UCSD-AML1 (cell line): Measurements from ENCODE around the gene FAM78B.

Experiments
- DNase-seq: peaks from one replicate; lab custom pipeline; 2025; ENCODE audit not compliant: unreplicated experiment; lab: John Stamatoyannopoulos, UW

FAM78B gene

GRCh38 chr1:166120281-166120680 lies 46.5 kb downstream of the FAM78B start:
- no peak for DNase-seq

- DNase-seq: no peak
Observed at GRCh38 chr1:166119471-166119965, 47.3 kb downstream of the FAM78B start.

- no peak for DNase-seq
Observed at GRCh38 chr1:166117776-166118175, 49.0 kb downstream of the FAM78B start.

- DNase-seq: no peak
Observed at GRCh38 chr1:166116026-166116425, 50.8 kb downstream of the FAM78B start.

GRCh38 chr1:166114419-166114818 lies 52.4 kb downstream of the FAM78B start:
- DNase-seq: no peak

- DNase-seq: no peak
Observed at GRCh38 chr1:166113630-166114029, 53.2 kb downstream of the FAM78B start.

- no peak for DNase-seq
Observed at GRCh38 chr1:166113031-166113430, 53.8 kb downstream of the FAM78B start.

GRCh38 chr1:166112425-166112824 lies 54.4 kb downstream of the FAM78B start:
- no peak for DNase-seq

- DNase-seq: no peak
Observed at GRCh38 chr1:166111430-166111829, 55.4 kb downstream of the FAM78B start.

GRCh38 chr1:166090244-166090643 lies 76.6 kb downstream of the FAM78B start:
- no peak for DNase-seq

- DNase-seq: peak; percentile 25
Observed at GRCh38 chr1:166089804-166090203, 77.0 kb downstream of the FAM78B start.

- no peak for DNase-seq
Observed at GRCh38 chr1:166088572-166088955, 78.2 kb downstream of the FAM78B start.

- DNase-seq: no peak
Observed at GRCh38 chr1:166087734-166088571, 78.8 kb downstream of the FAM78B start.

GRCh38 chr1:166086113-166086883 lies 80.5 kb downstream of the FAM78B start:
- no peak for DNase-seq

GRCh38 chr1:166084613-166085012 lies 82.2 kb downstream of the FAM78B start:
- no peak for DNase-seq

GRCh38 chr1:166083887-166084286 lies 82.9 kb downstream of the FAM78B start:
- no peak for DNase-seq

- DNase-seq: no peak
Observed at GRCh38 chr1:166082601-166083000, 84.2 kb downstream of the FAM78B start.

- DNase-seq: peak; percentile 65
Observed at GRCh38 chr1:166080967-166081870, 85.6 kb downstream of the FAM78B start.

- DNase-seq: peak; percentile 65
Observed at GRCh38 chr1:166080277-166080966, 86.4 kb downstream of the FAM78B start.

GRCh38 chr1:166079276-166079675 lies 87.5 kb downstream of the FAM78B start:
- no peak for DNase-seq
